ENCODE measurements around the gene SERHL2. TPM values are rescaled to one million over a fixed set of nuclear protein-coding genes. Genes with fewer than 3 reads are reported as not detected.
A peak's percentile ranks its signal among the peaks of the same experiment; 100 is the strongest.

The SERHL2 gene
- total RNA-seq, 1 donor from 2014 or later = 1.6 TPM

- Histone ChIP-seq H3K27me3 (ENCODE audit: low read depth) (no peaks in the 10 kb centered on the region), H3K27ac (peak overlapping the region; percentile 41), H3K4me1 (peaks cover 45% of the 10 kb centered on the region), H3K36me3 (peaks cover 30% of the 10 kb centered on the region), H3K9me3 (no peaks in the 10 kb centered on the region), H3K4me3 (no peak overlapping the region)
- TF ChIP-seq CTCF (IDR thresholded peaks at IDR 0.05) = no peak
- DNase-seq = no peak
- ATAC-seq = no peak
- intact Hi-C loops (cut with DNase I) = no loop called here
These were observed 63.6 kb downstream of the SERHL2 start for GRCh38 chr22:42617155-42617983.

DNA sequence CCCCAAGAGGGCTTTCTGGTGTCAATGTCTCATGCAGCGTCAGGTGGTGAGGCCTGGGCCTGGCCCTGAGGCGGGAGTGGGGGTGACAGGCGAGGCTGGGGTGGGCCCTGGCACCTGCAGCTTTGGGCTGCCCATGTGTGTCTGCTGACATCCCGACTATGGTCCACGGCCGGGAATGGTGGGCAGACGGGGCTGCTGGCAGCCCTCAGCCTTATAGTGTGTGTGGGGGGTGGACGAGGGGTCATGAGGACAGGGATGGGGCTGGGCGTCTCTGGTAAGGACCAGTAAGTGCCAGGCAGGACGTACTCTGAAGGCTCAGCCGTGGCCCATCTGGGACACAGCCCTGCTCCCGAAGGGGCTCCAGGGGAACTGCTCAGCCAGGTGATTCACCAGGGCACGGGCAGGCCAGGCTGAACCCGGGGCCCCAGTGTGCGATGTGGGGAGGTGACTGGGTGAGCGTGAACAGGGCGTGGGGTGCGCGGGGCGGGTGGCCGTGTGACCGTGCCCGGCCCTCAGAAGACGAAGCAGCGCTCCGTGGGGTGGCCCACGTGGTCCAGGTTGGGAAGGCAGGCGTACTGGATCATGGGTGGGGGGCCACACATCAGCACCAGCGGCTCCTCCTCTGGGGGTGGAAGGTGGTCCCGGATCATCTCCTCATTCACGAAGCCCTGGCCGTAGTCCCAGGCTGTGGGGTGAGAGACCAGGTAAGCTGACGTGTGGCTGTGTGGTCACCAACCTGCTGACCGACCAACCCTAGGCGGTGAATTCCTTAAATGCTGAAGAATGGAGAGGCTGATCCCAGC lies 65.7 kb downstream of the SERHL2 start:
- Histone ChIP-seq H3K9me3 (no peaks in the 10 kb centered on the region), H3K4me1 (peaks cover 29% of the 10 kb centered on the region), H3K36me3 (peaks cover 48% of the 10 kb centered on the region), H3K27me3 (ENCODE audit: low read depth) (no peaks in the 10 kb centered on the region), H3K27ac (no peak overlapping the region), H3K4me3 (no peak overlapping the region)
- intact Hi-C loops (cut with DNase I) = no loop called here
- TF ChIP-seq CTCF (IDR thresholded peaks at IDR 0.05) = no peak
- ATAC-seq (no peak), DNase-seq (no peak)

DNA sequence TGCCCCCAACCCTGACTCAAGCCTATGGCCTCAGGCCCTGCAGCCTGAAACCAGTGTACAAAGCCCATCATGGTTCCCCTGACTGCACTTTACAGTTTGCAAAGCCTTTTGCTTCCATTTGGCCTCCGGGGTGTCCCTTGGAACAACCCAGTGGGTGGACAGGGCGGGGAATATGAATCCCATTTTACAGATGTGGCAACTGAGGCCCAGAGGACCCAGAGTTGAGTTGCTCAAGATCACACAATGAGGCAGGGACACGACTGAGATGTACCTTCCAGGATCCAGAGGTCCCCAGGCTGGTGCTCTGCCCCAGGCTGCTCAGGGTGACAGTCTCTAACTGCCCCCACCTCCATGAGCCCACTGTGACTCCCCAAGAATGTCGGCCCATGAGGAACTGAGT lies 66.3 kb downstream of the SERHL2 start:
- DNase-seq (no peak), ATAC-seq (no peak)
- Histone ChIP-seq H3K4me3 (no peak overlapping the region), H3K36me3 (peaks cover 53% of the 10 kb centered on the region), H3K4me1 (peaks cover 29% of the 10 kb centered on the region), H3K27me3 (ENCODE audit: low read depth) (no peaks in the 10 kb centered on the region), H3K9me3 (no peaks in the 10 kb centered on the region), H3K27ac (no peak overlapping the region)
- intact Hi-C loops (cut with DNase I) = no loop called here
- TF ChIP-seq CTCF (IDR thresholded peaks at IDR 0.05) = no peak

DNA sequence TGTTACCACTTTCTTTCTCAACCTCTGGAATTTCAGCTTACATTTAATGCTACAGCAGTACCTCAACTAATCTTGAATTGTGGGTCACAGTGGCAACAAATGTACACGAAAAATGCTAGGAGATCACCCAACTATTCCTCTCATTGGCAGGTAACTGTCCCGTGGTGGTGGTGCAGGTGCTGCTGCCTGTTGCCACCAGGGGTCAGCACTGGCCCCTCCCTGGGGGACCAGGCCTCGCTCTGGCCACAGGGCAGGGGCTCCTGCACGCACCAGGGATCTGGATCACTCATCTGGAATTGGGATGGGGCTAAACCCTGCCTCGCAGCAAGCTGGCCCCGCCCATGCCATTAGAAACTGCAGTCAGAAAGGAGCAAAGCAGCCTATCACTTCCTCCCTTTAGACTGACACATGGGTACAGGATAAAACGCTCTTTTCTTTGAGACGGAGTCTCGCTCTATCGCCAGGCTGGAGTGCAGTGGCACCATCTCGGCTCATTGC lies 67.8 kb downstream of the SERHL2 start:
- Histone ChIP-seq H3K27me3 (ENCODE audit: low read depth) (no peaks in the 10 kb centered on the region), H3K9me3 (no peaks in the 10 kb centered on the region), H3K4me1 (peaks cover 16% of the 10 kb centered on the region), H3K27ac (peak overlapping the region; percentile 36), H3K4me3 (no peak overlapping the region), H3K36me3 (peaks cover 68% of the 10 kb centered on the region)
- TF ChIP-seq CTCF (IDR thresholded peaks at IDR 0.05) = peak; percentile 91
- DNase-seq (peak; percentile 74), ATAC-seq (peak; percentile 79 to 80)
- intact Hi-C loops (cut with DNase I) = no loop called here

DNA sequence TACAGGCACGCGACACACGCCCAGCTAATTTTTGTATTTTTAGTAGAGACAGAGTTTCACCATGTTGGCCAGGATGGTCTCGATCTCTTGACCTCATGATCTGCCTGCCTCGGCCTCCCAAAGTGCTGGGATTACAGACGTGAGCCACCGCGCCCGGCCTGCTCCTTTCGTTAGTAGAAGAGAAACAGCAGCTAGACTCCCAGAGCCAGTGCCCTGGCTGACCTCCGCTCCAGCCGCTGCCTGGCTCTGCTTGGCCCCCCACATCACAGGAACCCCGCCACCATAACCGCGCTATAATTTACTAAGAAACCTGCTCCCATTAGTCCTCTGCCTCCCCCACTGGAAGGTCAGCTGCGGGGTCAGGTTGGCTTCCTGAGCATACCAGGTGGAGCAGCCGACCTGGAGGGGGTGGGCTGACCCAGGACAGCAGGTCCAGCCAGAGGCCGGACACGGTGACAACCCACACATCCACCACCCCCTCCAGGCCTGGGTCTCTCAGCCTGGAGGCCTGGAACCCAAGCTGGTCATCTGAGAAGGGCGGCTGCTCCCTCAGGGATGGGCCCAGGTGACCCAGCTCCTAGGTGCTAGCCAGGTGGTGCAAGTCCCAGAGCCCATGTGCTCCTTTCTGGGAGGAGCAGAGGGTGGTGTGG lies 68.4 kb downstream of the SERHL2 start:
- Histone ChIP-seq H3K36me3 (peaks cover 74% of the 10 kb centered on the region), H3K9me3 (no peaks in the 10 kb centered on the region), H3K27ac (no peak overlapping the region), H3K4me3 (no peak overlapping the region), H3K4me1 (peaks cover 10% of the 10 kb centered on the region), H3K27me3 (ENCODE audit: low read depth) (no peaks in the 10 kb centered on the region)
- no peak for TF ChIP-seq CTCF (IDR thresholded peaks at IDR 0.05)
- intact Hi-C loops (cut with DNase I) = no loop called here
- no peak for DNase-seq
- ATAC-seq = no peak

Data from lower lobe of right lung (tissue), 2 donors.